Activated T-cell treated with anti-CD3 and anti-CD28 coated beads, Interleukin-2, amount 50 U/mL, for 48 hours (primary cell): ENCODE results near the gene TLCD2.
"Not testable (repeated sequence)": the region's sequence is repeated elsewhere in the genome, so short reads cannot be mapped to it uniquely, and the experiment has no call there.

ENCODE experiments used
- DNase-seq, 2 experiments: peaks; one replicate each; pipeline ENCODE4 v3.0.0-alpha.2; 2020

Gene TLCD2

GRCh38 chr17:1683459-1683858 lies 26.7 kb downstream of the TLCD2 start:
- no peak for DNase-seq

- DNase-seq, result no peak
Measured at GRCh38 chr17:1676401-1676800, 33.8 kb downstream of the TLCD2 start.

GRCh38 chr17:1673041-1673785 lies 37.0 kb downstream of the TLCD2 start:
- peak in 1 of 2 experiments; percentile 43 for DNase-seq

- not testable (repeated sequence) for DNase-seq
Measured at GRCh38 chr17:1663934-1664333, 46.2 kb downstream of the TLCD2 start.

- DNase-seq, result no peak
Measured at GRCh38 chr17:1661045-1661444, 49.1 kb downstream of the TLCD2 start.

GRCh38 chr17:1658100-1658499 lies 52.1 kb downstream of the TLCD2 start:
- no peak for DNase-seq

- DNase-seq, result no peak
Measured at GRCh38 chr17:1653735-1654134, 56.4 kb downstream of the TLCD2 start.

GRCh38 chr17:1652794-1653193 lies 57.4 kb downstream of the TLCD2 start:
- not testable (repeated sequence) for DNase-seq
